Panc1 (cell line): Measurements from ENCODE around the gene TMPRSS11D.

Source experiments
- POLR2AphosphoS5 ChIP-seq: IDR thresholded peaks from 2 replicates; pipeline ENCODE4 v1.6.1; 2012; ENCODE audit warnings: mild to moderate bottlenecking, low read depth, low read length, moderate library complexity
- TF ChIP-seq, protein P1 (sequence below): fragments of 450-650 bp; IDR thresholded peaks from 2 replicates; pipeline ENCODE4 v1.5.1; 2017; ENCODE audit warnings: mild to moderate bottlenecking
- TF ChIP-seq, protein P2 (sequence below), 2 experiments: IDR thresholded peaks; 2 replicates each; pipeline ENCODE4 v1.6.1; 2011 to 2012; ENCODE audit warnings: low read depth in 2 of 2, control low read depth in 1 of 2, low read length in 1 of 2, mild to moderate bottlenecking in 1 of 2, moderate library complexity in 1 of 2; ENCODE audit not compliant: insufficient read depth in 1 of 2

DNA sequence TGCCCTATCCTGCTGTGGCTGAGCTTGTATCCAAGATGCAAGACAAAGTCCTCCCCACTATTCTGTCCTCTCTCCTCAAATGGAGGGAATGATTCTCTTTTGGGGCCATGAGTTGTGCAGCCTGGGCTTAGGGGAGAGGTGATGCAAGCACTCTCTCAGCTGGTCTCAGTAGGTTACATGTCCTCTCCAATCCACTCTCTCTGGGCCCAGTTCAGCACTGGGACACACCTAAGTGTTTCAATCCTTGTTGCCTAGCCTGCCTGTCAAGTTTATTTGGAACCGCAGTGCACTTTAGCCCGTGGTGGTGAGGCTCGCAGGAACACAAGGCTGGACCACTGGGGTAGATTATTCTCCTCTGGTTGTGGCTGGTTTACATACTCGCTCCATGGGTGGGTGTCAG is 23.8 kb upstream of the TMPRSS11D start:
- TF ChIP-seq, protein P1, sequence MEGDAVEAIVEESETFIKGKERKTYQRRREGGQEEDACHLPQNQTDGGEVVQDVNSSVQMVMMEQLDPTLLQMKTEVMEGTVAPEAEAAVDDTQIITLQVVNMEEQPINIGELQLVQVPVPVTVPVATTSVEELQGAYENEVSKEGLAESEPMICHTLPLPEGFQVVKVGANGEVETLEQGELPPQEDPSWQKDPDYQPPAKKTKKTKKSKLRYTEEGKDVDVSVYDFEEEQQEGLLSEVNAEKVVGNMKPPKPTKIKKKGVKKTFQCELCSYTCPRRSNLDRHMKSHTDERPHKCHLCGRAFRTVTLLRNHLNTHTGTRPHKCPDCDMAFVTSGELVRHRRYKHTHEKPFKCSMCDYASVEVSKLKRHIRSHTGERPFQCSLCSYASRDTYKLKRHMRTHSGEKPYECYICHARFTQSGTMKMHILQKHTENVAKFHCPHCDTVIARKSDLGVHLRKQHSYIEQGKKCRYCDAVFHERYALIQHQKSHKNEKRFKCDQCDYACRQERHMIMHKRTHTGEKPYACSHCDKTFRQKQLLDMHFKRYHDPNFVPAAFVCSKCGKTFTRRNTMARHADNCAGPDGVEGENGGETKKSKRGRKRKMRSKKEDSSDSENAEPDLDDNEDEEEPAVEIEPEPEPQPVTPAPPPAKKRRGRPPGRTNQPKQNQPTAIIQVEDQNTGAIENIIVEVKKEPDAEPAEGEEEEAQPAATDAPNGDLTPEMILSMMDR = no peak
- TF ChIP-seq, protein P2, sequence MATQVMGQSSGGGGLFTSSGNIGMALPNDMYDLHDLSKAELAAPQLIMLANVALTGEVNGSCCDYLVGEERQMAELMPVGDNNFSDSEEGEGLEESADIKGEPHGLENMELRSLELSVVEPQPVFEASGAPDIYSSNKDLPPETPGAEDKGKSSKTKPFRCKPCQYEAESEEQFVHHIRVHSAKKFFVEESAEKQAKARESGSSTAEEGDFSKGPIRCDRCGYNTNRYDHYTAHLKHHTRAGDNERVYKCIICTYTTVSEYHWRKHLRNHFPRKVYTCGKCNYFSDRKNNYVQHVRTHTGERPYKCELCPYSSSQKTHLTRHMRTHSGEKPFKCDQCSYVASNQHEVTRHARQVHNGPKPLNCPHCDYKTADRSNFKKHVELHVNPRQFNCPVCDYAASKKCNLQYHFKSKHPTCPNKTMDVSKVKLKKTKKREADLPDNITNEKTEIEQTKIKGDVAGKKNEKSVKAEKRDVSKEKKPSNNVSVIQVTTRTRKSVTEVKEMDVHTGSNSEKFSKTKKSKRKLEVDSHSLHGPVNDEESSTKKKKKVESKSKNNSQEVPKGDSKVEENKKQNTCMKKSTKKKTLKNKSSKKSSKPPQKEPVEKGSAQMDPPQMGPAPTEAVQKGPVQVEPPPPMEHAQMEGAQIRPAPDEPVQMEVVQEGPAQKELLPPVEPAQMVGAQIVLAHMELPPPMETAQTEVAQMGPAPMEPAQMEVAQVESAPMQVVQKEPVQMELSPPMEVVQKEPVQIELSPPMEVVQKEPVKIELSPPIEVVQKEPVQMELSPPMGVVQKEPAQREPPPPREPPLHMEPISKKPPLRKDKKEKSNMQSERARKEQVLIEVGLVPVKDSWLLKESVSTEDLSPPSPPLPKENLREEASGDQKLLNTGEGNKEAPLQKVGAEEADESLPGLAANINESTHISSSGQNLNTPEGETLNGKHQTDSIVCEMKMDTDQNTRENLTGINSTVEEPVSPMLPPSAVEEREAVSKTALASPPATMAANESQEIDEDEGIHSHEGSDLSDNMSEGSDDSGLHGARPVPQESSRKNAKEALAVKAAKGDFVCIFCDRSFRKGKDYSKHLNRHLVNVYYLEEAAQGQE (IDR thresholded peaks at IDR 0.05; ENCODE audit: insufficient read depth in 1 of 2, low read depth in 2 of 2, low read length in 1 of 2) = no peak
- no peak for TF ChIP-seq POLR2AphosphoS5
